HG02943 (cell line): Measurements from ENCODE around the gene IBTK.
"Not testable (repeated sequence)": the region's sequence is repeated elsewhere in the genome, so short reads cannot be mapped to it uniquely, and the experiment has no call there.

ENCODE experiments used
- ATAC-seq: cut with Tn5 transposase; IDR thresholded peaks from one replicate; pipeline ENCODE4 v1.9.1; 2021; ENCODE audit warnings: mild to moderate bottlenecking, low read depth, moderate library complexity; ENCODE audit not compliant: unreplicated experiment

The IBTK gene

DNA sequence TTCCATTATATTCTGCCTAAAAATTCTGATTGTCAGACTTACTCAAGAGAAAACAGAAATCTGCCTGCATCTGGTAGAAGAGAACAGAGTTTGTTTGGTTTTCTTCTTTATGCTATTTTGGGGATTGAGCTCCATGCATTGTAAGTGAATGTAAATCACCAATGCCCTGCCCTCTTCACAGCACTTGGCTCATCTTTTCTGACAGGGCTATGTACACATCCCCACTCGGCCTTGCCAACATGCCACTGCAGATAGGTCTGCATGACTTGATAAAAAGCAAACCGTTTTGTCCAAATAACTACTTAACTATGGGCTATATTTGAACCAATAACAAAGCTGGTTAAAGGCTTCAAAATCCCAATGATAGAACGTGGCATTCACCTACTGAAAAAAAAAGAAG, 117.7 kb downstream of the IBTK start:
- no peak for ATAC-seq

DNA sequence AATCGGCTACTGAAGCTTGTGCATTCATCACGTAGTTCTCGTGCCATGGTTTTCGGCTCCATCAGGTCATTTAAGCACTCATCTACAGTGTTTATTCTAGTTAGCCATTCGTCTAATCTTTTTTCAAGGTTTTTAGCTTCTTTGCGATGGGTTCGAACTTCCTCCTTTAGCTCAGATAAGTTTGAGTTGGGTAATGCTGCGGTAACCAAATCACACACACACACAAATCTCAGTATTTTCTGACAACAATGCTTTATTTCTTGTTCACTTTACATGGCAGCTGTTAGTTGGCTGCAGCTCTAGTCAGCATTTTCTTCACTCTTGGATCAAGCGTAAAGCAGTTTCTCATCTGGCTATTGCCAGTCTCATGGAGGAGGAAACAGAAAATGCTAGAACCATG, 118.6 kb downstream of the IBTK start:
- ATAC-seq = not testable (repeated sequence)

DNA sequence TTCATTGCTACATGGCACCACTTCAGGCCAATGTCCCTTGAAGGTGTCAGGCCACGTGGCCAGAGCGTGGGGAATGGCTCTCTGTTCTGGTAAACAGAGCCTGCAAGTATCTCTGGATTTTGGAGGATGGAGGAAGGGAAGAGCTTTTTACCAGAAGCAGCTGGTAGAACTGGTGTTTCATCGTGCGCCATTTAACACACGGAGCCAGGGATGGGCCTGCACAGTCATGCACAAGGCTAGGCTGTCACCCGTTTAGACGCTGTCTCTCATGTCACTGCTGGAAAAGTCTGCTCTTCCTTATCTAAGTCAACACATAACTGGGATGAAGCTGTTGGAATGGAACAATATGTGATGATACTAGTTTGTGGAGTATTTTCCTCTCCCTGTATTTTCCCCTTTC, 123.9 kb downstream of the IBTK start:
- no peak for ATAC-seq
